IMR-90 (cell line): ENCODE results near the gene CLBA1.

Source experiments
- CEBPB ChIP-seq: IDR thresholded peaks from 2 replicates; pipeline ENCODE4 v1.6.1; 2012; ENCODE audit warnings: low read depth, low read length, improper control_type of control experiment
- CHD1 ChIP-seq: IDR thresholded peaks from 2 replicates; pipeline ENCODE4 v1.6.1; 2012; ENCODE audit warnings: low read depth, low read length, improper control_type of control experiment
- CTCF ChIP-seq: conservative IDR thresholded peaks from 2 replicates; pipeline ENCODE4 v1.5.1; 2012; ENCODE audit warnings: mild to moderate bottlenecking, low read depth, low read length, improper control_type of control experiment
- FOS ChIP-seq: fragments of 150-350 bp; IDR thresholded peaks from 2 replicates; pipeline ENCODE4 v1.6.1; 2016; ENCODE audit warnings: low read depth, low read length
- MAZ ChIP-seq: IDR thresholded peaks from 2 replicates; pipeline ENCODE4 v1.6.1; 2012; ENCODE audit warnings: low read depth, mild to moderate bottlenecking, low read length, improper control_type of control experiment, moderate library complexity, borderline replicate concordance
- MXI1 ChIP-seq: IDR thresholded peaks from 2 replicates; pipeline ENCODE4 v1.6.1; 2012; ENCODE audit warnings: low read depth, mild to moderate bottlenecking, low read length, moderate library complexity, borderline replicate concordance
- NFE2L2 ChIP-seq: fragments of 150-350 bp; IDR thresholded peaks from 2 replicates; pipeline ENCODE4 v1.6.1; 2016; ENCODE audit warnings: low read depth, mild to moderate bottlenecking, low read length
- POLR2A ChIP-seq: IDR thresholded peaks from 2 replicates; pipeline ENCODE4 v1.6.1; 2012; ENCODE audit warnings: mild to moderate bottlenecking, low read depth, low read length
- RAD21 ChIP-seq: IDR thresholded peaks from 2 replicates; pipeline ENCODE4 v1.6.1; 2012; ENCODE audit warnings: low read length, improper control_type of control experiment
- RCOR1 ChIP-seq: IDR thresholded peaks from 2 replicates; pipeline ENCODE4 v1.6.1; 2012; ENCODE audit warnings: mild to moderate bottlenecking, low read length, improper control_type of control experiment; ENCODE audit not compliant: insufficient replicate concordance
- RFX5 ChIP-seq: IDR thresholded peaks from 2 replicates; pipeline ENCODE4 v1.8.0; 2012; ENCODE audit warnings: low read depth, mild to moderate bottlenecking, low read length, moderate library complexity
- SMC3 ChIP-seq: fragments of 150-350 bp; IDR thresholded peaks from 2 replicates; pipeline ENCODE4 v1.6.1; 2016; ENCODE audit warnings: low read depth, mild to moderate bottlenecking, antibody characterized with exemption, low read length, moderate library complexity
- USF2 ChIP-seq: fragments of 150-350 bp; IDR thresholded peaks from 2 replicates; pipeline ENCODE4 v1.6.1; 2017; ENCODE audit warnings: mild to moderate bottlenecking, antibody characterized with exemption, low read length, low read depth
- TF ChIP-seq, protein P1 (sequence below): fragments of 150-350 bp; IDR thresholded peaks from 2 replicates; pipeline ENCODE4 v1.6.1; 2016; ENCODE audit warnings: low read depth, mild to moderate bottlenecking, low read length, moderate library complexity, borderline replicate concordance

- TF ChIP-seq CTCF (no peak), USF2 (no peak), RFX5 (no peak), NFE2L2 (no peak), POLR2A (no peak), RAD21 (no peak), MXI1 (no peak), SMC3 (no peak), CHD1 (no peak), FOS (no peak), MAZ (no peak), CEBPB (no peak), RCOR1 (no peak)
- TF ChIP-seq, protein P1, sequence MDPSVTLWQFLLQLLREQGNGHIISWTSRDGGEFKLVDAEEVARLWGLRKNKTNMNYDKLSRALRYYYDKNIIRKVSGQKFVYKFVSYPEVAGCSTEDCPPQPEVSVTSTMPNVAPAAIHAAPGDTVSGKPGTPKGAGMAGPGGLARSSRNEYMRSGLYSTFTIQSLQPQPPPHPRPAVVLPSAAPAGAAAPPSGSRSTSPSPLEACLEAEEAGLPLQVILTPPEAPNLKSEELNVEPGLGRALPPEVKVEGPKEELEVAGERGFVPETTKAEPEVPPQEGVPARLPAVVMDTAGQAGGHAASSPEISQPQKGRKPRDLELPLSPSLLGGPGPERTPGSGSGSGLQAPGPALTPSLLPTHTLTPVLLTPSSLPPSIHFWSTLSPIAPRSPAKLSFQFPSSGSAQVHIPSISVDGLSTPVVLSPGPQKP: no peak
Observed at GRCh38 chr14:104957146-104958113, 28.2 kb upstream of the CLBA1 start.
